CD4-positive, CD25-positive, alpha-beta regulatory T cell (primary cell): ENCODE results near the gene AEBP1. TPM values are rescaled to one million over a fixed set of nuclear protein-coding genes. Genes with fewer than 3 reads are reported as not detected.

Source experiments
- ATAC-seq, 2 donors: fragments of 150-1000 bp; cut with Tn5 transposase; one replicate each; pipeline ENCODE4 v1.10.0; 2021; ENCODE audit warnings: low read depth in 2 of 2, moderate number of reproducible peaks in 2 of 2, moderate library complexity in 1 of 2
- DNase-seq, 3 donors: peaks; one replicate each; pipeline versions ENCODE4 v3.0.0 to v3.0.0-alpha.2; 2012 to 2022; ENCODE audit warnings: mixed read lengths in 1 of 3
- H3K27ac ChIP-seq: one replicate; pipeline ENCODE4 v1.7.0; 2013; ENCODE audit warnings: mild to moderate bottlenecking, low read length; ENCODE audit not compliant: insufficient read depth, poor library complexity, severe bottlenecking
- H3K27me3 ChIP-seq: one replicate; pipeline ENCODE4 v1.7.0; 2013; ENCODE audit warnings: low read length; ENCODE audit not compliant: control insufficient read depth, insufficient read depth
- H3K36me3 ChIP-seq: one replicate; pipeline ENCODE4 v1.7.0; 2013; ENCODE audit warnings: mild to moderate bottlenecking, low read length, moderate library complexity; ENCODE audit not compliant: control insufficient read depth, insufficient read depth
- H3K4me1 ChIP-seq: 2 replicates; pipeline ENCODE4 v1.7.0; 2013; ENCODE audit warnings: mild to moderate bottlenecking, low read length; ENCODE audit not compliant: insufficient read depth, control insufficient read depth, poor library complexity, severe bottlenecking
- H3K4me3 ChIP-seq: one replicate; pipeline ENCODE4 v1.7.0; 2013; ENCODE audit warnings: low read depth, mild to moderate bottlenecking, low read length, moderate library complexity
- H3K9me3 ChIP-seq, 2 experiments: 1 replicate in 1 of 2; 2 replicates in 1 of 2; pipeline ENCODE4 v1.7.0; 2013; ENCODE audit warnings: low read length in 2 of 2, mild to moderate bottlenecking in 1 of 2, moderate library complexity in 1 of 2; ENCODE audit not compliant: control insufficient read depth in 2 of 2
- H3K27ac Mint-ChIP-seq, 3 donors: one replicate each; pipeline ENCODE4 v1.8.0; 2020 to 2022; ENCODE audit warnings: mild to moderate bottlenecking in 3 of 3, mixed read lengths in 3 of 3, moderate library complexity in 2 of 3
- H3K27me3 Mint-ChIP-seq: one replicate; pipeline ENCODE4 v1.8.0; 2022; ENCODE audit warnings: mild to moderate bottlenecking, mixed read lengths
- H3K36me3 Mint-ChIP-seq: one replicate; pipeline ENCODE4 v1.8.0; 2020; ENCODE audit warnings: mixed read lengths
- H3K4me1 Mint-ChIP-seq, 4 donors: one replicate each; pipeline ENCODE4 v1.8.0; 2020 to 2022; ENCODE audit warnings: mixed read lengths in 4 of 4, mild to moderate bottlenecking in 1 of 4
- H3K4me3 Mint-ChIP-seq, 4 donors: one replicate each; pipeline ENCODE4 v1.8.0; 2020 to 2022; ENCODE audit warnings: mild to moderate bottlenecking in 4 of 4, mixed read lengths in 4 of 4, moderate library complexity in 3 of 4
- H3K9me3 Mint-ChIP-seq, 7 donors: one replicate each; pipeline ENCODE4 v1.8.0; 2020 to 2022; ENCODE audit warnings: mixed read lengths in 7 of 7, mild to moderate bottlenecking in 3 of 7, moderate library complexity in 2 of 7
- polyA plus RNA-seq, 4 donors: library from polyadenylated mRNA; unstranded; fragments of 300-500 nt; fragmentation: Illumina TruSeq; gene quantifications; one replicate each; pipeline ENCODE4 v1.2.3, GENCODE V29; 2021
- total RNA-seq: library from RNA; stranded (reverse); gene quantifications from one replicate; pipeline ENCODE4 v1.2.3, GENCODE V29; 2022

The AEBP1 gene
- total and polyA plus RNA-seq, 5 donors from 2014 or later: 0.51 to 4.1 (median 0.98) TPM

DNA sequence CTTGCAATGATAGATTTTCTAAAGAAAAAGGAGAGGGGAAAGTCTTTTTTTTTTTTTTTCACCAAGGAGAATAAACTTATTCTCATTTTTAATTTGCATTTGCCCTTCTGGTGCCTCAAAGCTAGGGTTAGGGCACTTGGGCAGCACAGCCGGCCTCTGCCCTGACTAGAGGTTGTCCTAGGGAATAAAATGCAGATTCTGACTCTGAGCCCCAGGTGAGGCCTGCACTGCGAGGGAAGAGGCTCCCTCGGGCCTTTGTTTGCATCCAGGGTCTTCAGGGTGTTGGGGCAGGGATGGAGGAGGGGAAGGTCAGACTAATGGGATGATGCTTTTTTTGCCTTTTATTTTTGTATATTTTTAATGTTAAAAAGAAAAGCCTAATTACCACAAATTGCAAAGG is 29.1 kb downstream of the AEBP1 start:
- Histone ChIP-seq H3K27me3 (peaks cover under 1% of the 10 kb centered on the region), H3K36me3 (no peaks in the 10 kb centered on the region), H3K9me3 (no peaks in the 10 kb centered on the region), H3K4me3 (no peak overlapping the region), H3K27ac (no peak overlapping the region), H3K4me1 (no peaks in the 10 kb centered on the region)
- Mint-ChIP-seq H3K4me3 (no peak overlapping the region), H3K27me3 (peaks cover 14% of the 10 kb centered on the region), H3K9me3 (no peaks in the 10 kb centered on the region), H3K36me3 (no peaks in the 10 kb centered on the region), H3K4me1 (no peaks in the 10 kb centered on the region), H3K27ac (no peak overlapping the region)
- no peak for ATAC-seq
- DNase-seq: no peak

DNA sequence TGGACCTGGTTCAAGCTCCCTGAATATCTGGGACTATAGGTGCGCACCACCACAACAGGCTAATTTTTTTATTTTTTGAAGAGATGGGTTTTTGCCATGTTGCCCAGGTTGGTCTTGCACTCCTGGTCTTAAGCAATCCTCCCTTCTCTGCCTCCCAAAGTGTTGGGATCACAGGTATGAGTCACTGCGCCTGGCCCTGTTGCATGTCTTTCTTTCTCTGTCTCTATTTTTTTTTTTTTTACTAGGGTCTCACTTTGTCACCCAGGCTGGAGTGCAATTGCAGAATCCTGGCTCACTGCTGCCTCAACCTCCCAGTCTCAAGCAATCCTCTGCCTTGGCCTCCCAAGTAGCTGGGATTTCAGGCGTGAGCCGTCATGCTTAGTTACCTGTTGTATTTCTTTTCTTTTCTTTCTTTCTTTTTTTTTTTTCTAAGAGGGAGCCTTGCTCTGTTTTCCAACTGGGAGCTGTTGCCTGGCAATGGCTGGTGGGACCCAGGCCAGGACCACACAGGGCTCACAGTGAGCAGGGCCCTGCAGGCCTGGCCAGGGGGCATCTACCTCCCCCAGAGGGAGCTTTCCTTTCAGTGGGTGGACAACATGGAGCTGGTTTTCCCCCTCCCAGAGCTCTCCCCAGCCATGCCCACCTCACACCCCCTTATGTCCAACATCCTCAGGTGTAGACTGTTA is 30.9 kb downstream of the AEBP1 start:
- Mint-ChIP-seq H3K27ac (no peak overlapping the region), H3K27me3 (peaks cover 20% of the 10 kb centered on the region), H3K4me1 (no peaks in the 10 kb centered on the region), H3K36me3 (no peaks in the 10 kb centered on the region), H3K4me3 (peak overlapping the region in 1 of 4 donors; percentile 47), H3K9me3 (peaks cover 0 to 1% (median 0%) of the 10 kb centered on the region in 7 donors)
- Histone ChIP-seq H3K4me3 (no peak overlapping the region), H3K9me3 (no peaks in the 10 kb centered on the region), H3K27ac (no peak overlapping the region), H3K36me3 (no peaks in the 10 kb centered on the region), H3K4me1 (no peaks in the 10 kb centered on the region), H3K27me3 (no peaks in the 10 kb centered on the region)
- ATAC-seq (no peak), DNase-seq (no peak)

DNA sequence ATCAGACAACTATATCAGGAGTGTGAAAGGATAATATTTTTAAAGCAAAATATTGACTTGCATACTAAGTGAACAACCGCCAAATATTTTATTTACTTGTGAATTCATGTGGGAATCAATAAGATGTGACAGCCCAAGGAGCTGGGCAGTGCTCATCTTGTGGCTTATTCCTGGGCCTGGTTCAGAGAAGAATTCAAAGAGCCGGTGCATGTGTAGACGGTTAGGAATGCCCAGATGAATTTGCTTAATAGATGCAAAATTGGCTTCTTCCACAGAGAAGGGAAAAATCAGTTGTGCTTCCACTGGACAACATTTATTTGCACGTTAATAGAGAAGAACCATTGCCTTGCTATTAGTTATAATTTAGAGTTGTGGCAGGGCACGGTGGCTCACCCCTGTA is 32.6 kb downstream of the AEBP1 start:
- ATAC-seq: no peak
- Mint-ChIP-seq H3K9me3 (peaks cover 0 to 2% (median 0%) of the 10 kb centered on the region in 7 donors), H3K4me3 (no peak overlapping the region), H3K36me3 (no peaks in the 10 kb centered on the region), H3K27ac (no peak overlapping the region), H3K4me1 (no peaks in the 10 kb centered on the region), H3K27me3 (peaks cover 20% of the 10 kb centered on the region)
- Histone ChIP-seq H3K27ac (no peak overlapping the region), H3K4me1 (no peaks in the 10 kb centered on the region), H3K4me3 (no peak overlapping the region), H3K27me3 (no peaks in the 10 kb centered on the region), H3K9me3 (no peaks in the 10 kb centered on the region), H3K36me3 (no peaks in the 10 kb centered on the region)
- DNase-seq: no peak

DNA sequence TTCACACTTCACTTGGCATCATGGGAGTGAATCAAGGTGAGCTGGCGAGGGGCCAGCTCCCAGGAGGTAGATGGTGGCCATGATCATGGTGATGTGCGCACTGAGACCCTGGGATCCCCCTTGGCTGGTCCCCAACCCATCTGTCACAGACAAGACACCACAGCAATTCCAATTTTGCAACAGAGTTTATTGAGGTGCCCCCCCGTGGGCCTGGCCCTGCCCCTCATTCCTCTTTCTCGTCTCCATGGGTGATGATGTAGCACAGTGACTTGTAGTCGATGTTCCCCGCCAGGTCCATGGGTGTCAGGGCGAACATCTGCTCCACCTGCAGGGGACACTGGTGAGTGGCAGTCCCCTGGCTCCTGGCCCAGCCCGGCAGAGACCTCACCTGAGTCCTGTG is 34.6 kb downstream of the AEBP1 start:
- Mint-ChIP-seq H3K4me3 (no peak overlapping the region), H3K4me1 (no peaks in the 10 kb centered on the region), H3K27me3 (peaks cover 14% of the 10 kb centered on the region), H3K9me3 (peaks cover 0 to 2% (median 0%) of the 10 kb centered on the region in 7 donors), H3K27ac (no peak overlapping the region), H3K36me3 (no peaks in the 10 kb centered on the region)
- DNase-seq (no peak), ATAC-seq (no peak)
- no peaks in the 10 kb centered on the region for H3K4me1 ChIP-seq
- no peaks in the 10 kb centered on the region for H3K36me3 ChIP-seq
- no peak overlapping the region for H3K27ac ChIP-seq
- H3K27me3 ChIP-seq: no peaks in the 10 kb centered on the region
- no peak overlapping the region for H3K4me3 ChIP-seq
- H3K9me3 ChIP-seq: no peaks in the 10 kb centered on the region

DNA sequence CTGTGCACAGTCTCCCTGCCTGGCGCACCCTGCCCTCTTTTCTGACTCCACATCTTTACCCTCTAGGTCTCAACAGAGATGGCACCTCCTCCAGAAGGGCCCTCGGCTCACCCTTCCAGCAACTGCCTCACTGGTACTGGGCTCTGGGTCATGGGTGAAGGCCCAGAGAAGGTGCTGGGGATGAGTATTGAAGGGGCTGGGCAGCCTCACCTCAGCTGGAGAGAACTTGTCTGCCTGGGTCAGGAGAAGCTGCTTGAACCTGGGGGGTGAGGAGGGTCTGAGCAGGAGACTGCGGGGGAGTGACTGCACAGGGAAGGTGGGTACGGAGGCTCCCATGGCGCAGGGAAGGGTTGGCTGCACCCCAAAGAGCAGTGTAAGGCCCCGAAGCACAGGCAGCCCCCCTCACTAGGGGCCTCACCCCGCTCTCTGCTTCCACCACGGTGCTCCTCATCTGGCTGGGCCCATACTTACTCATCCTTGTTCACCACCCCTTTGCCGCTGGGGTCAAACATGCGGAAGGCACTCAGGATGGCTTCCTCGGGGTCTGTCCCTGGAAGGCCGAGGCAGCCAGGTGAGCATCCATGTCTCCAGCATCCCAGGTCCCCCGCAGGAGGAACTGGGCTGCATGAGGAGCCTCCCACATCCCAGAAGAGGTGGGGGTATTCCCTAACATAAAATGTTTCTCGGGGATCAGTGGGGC is 35.3 kb downstream of the AEBP1 start:
- H3K9me3 Mint-ChIP-seq: peaks cover 0 to 2% (median 0%) of the 10 kb centered on the region in 7 donors
- no peaks in the 10 kb centered on the region for H3K27me3 ChIP-seq
- H3K27ac ChIP-seq: no peak overlapping the region
- no peak overlapping the region for H3K4me3 Mint-ChIP-seq
- ATAC-seq: no peak
- no peak overlapping the region for H3K27ac Mint-ChIP-seq
- no peak for DNase-seq
- no peaks in the 10 kb centered on the region for H3K4me1 Mint-ChIP-seq
- H3K9me3 ChIP-seq: no peaks in the 10 kb centered on the region
- H3K4me1 ChIP-seq: no peaks in the 10 kb centered on the region
- H3K36me3 ChIP-seq: no peaks in the 10 kb centered on the region
- H3K4me3 ChIP-seq: no peak overlapping the region
- no peaks in the 10 kb centered on the region for H3K36me3 Mint-ChIP-seq
- peaks cover 14% of the 10 kb centered on the region for H3K27me3 Mint-ChIP-seq

DNA sequence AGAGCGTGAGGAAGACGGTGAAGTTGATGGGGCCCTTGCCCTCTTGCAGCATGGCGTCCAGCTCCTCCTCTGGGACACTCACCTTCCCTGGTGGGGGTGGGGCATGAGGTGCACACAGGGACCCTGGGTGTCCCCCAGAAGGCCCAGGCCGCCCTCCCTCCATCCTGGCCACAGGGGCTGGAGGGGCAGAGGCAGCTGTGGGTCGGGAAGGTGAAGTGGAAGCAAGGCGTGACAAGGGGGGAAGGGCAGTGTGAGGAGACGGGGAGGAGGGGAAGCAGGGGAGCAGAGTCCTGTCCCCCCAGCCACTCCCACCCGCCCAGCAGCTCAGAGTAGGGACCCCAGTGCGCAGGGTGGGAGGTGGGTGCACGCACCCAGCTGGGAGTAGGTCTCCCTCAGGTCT is 36.2 kb downstream of the AEBP1 start:
- no peak overlapping the region for H3K4me3 ChIP-seq
- H3K4me1 Mint-ChIP-seq: peaks cover 0 to 4% (median 0%) of the 10 kb centered on the region in 4 donors
- no peaks in the 10 kb centered on the region for H3K4me1 ChIP-seq
- H3K9me3 Mint-ChIP-seq: peaks cover 0 to 2% (median 0%) of the 10 kb centered on the region in 7 donors
- H3K27ac ChIP-seq: no peak overlapping the region
- DNase-seq: no peak
- no peaks in the 10 kb centered on the region for H3K27me3 ChIP-seq
- no peak for ATAC-seq
- H3K27me3 Mint-ChIP-seq: peaks cover 14% of the 10 kb centered on the region
- H3K27ac Mint-ChIP-seq: no peak overlapping the region
- no peaks in the 10 kb centered on the region for H3K36me3 Mint-ChIP-seq
- no peak overlapping the region for H3K4me3 Mint-ChIP-seq
- H3K36me3 ChIP-seq: no peaks in the 10 kb centered on the region
- H3K9me3 ChIP-seq: no peaks in the 10 kb centered on the region

DNA sequence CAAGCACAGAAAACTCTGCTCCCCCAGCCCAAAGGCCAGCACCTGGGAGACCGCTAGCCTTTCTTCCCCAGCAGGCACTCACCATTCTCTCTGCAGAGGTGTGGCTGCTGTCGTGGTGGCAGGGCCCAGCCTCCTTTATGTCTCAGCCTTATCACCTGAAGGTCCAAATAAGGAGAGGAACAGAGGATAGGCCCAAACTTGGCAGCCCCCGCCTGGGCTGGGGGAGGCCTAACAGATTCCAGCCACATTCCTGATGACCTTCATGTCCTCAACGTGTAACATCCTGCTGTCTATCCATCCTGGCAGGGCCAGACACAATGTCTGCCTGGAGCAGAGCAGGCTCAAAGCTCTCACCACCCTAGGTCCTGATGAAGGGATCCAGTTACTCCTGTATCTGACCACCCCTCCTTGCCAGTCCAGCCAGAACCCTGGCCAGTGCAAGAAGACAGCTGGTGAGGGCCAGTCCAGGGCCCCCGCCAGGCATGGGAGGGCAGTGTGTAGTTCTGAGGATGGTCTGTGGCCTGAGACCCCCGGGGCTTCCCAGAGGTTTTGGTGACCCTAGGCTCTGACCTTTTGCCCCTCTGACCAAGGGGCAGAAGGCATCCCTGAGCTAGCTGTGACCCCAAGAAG is 37.2 kb downstream of the AEBP1 start, which contains the start of gene MYL7:
Gene MYL7, minus strand, starts transcription at position 112 of the 630 bp plus-strand sequence. Its CDS starts 27 bp downstream, at position 85.
- peaks cover 12% of the 10 kb centered on the region for H3K27me3 Mint-ChIP-seq
- peaks cover 0 to 11% (median 0%) of the 10 kb centered on the region in 4 donors for H3K4me1 Mint-ChIP-seq
- no peak within 1 kb of the TSS for H3K4me3 ChIP-seq
- no peaks in the 10 kb centered on the region for H3K27me3 ChIP-seq
- no peak for DNase-seq
- H3K36me3 ChIP-seq: no peaks in the 10 kb centered on the region
- H3K9me3 ChIP-seq: no peaks in the 10 kb centered on the region
- H3K9me3 Mint-ChIP-seq: peaks cover 0 to 2% (median 0%) of the 10 kb centered on the region in 7 donors
- H3K27ac Mint-ChIP-seq: no peak within 1 kb of the TSS
- H3K4me1 ChIP-seq: peaks cover 6% of the 10 kb centered on the region
- H3K4me3 Mint-ChIP-seq: no peak within 1 kb of the TSS
- no peaks in the 10 kb centered on the region for H3K36me3 Mint-ChIP-seq
- H3K27ac ChIP-seq: no peak within 1 kb of the TSS
- no peak for ATAC-seq
